Osteocyte (in vitro differentiated cells): ENCODE measurements around the gene SEMA3D. TPM values are rescaled to one million over a fixed set of nuclear protein-coding genes. Genes with fewer than 3 reads are reported as not detected.

Experiments used
- DNase-seq: peaks from one replicate; pipeline ENCODE4 v3.0.0; 2021; ENCODE audit warnings: mixed read lengths; ENCODE audit not compliant: unreplicated experiment; ENCODE audit errors: extremely low spot score
- H3K27ac Mint-ChIP-seq: one replicate; pipeline ENCODE4 v1.8.0; 2021; ENCODE audit warnings: mild to moderate bottlenecking, mixed read lengths; ENCODE audit not compliant: unreplicated experiment
- H3K27me3 Mint-ChIP-seq: one replicate; pipeline ENCODE4 v1.8.0; 2021; ENCODE audit warnings: mixed read lengths; ENCODE audit not compliant: unreplicated experiment
- H3K36me3 Mint-ChIP-seq: one replicate; pipeline ENCODE4 v1.8.0; 2021; ENCODE audit warnings: mixed read lengths; ENCODE audit not compliant: unreplicated experiment
- H3K4me1 Mint-ChIP-seq: one replicate; pipeline ENCODE4 v1.8.0; 2021; ENCODE audit warnings: mixed read lengths; ENCODE audit not compliant: unreplicated experiment
- H3K4me3 Mint-ChIP-seq: one replicate; pipeline ENCODE4 v1.8.0; 2021; ENCODE audit warnings: mild to moderate bottlenecking, moderate library complexity, mixed read lengths; ENCODE audit not compliant: unreplicated experiment
- H3K9me3 Mint-ChIP-seq: one replicate; pipeline ENCODE4 v1.8.0; 2021; ENCODE audit warnings: mixed read lengths; ENCODE audit not compliant: unreplicated experiment
- total RNA-seq: library from RNA; stranded (reverse); gene quantifications from 2 replicates; pipeline ENCODE4 v1.2.1, GENCODE V29; 2021
- TF ChIP-seq, protein P1 (sequence below): fragments of 200-600 bp; sonication (generic); IDR thresholded peaks from 2 replicates; pipeline ENCODE4 v1.5.0; 2021; ENCODE audit warnings: antibody characterized with exemption, mild to moderate bottlenecking, moderate library complexity

Gene SEMA3D
- total RNA-seq, 1 donor from 2014 or later = 18.6 TPM

- H3K27me3 Mint-ChIP-seq = no peaks in the 10 kb centered on the region
- peak overlapping the region; percentile 49 for H3K27ac Mint-ChIP-seq
- H3K36me3 Mint-ChIP-seq = no peaks in the 10 kb centered on the region
- DNase-seq = no peak
- no peaks in the 10 kb centered on the region for H3K9me3 Mint-ChIP-seq
- no peak overlapping the region for H3K4me3 Mint-ChIP-seq
- TF ChIP-seq, protein P1, sequence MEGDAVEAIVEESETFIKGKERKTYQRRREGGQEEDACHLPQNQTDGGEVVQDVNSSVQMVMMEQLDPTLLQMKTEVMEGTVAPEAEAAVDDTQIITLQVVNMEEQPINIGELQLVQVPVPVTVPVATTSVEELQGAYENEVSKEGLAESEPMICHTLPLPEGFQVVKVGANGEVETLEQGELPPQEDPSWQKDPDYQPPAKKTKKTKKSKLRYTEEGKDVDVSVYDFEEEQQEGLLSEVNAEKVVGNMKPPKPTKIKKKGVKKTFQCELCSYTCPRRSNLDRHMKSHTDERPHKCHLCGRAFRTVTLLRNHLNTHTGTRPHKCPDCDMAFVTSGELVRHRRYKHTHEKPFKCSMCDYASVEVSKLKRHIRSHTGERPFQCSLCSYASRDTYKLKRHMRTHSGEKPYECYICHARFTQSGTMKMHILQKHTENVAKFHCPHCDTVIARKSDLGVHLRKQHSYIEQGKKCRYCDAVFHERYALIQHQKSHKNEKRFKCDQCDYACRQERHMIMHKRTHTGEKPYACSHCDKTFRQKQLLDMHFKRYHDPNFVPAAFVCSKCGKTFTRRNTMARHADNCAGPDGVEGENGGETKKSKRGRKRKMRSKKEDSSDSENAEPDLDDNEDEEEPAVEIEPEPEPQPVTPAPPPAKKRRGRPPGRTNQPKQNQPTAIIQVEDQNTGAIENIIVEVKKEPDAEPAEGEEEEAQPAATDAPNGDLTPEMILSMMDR = no peak
- H3K4me1 Mint-ChIP-seq = peaks cover 12% of the 10 kb centered on the region
These were observed 91.0 kb downstream of the SEMA3D start for GRCh38 chr7:85095806-85096205.

- H3K36me3 Mint-ChIP-seq = no peaks in the 10 kb centered on the region
- H3K27me3 Mint-ChIP-seq = no peaks in the 10 kb centered on the region
- no peak overlapping the region for H3K27ac Mint-ChIP-seq
- DNase-seq = no peak
- TF ChIP-seq, protein P1 = no peak
- no peak overlapping the region for H3K4me3 Mint-ChIP-seq
- peaks cover 13% of the 10 kb centered on the region for H3K4me1 Mint-ChIP-seq
- H3K9me3 Mint-ChIP-seq = no peaks in the 10 kb centered on the region
These were observed 91.5 kb downstream of the SEMA3D start for GRCh38 chr7:85095366-85095765.

GRCh38 chr7:85094046-85094725, 92.7 kb downstream of the SEMA3D start:
- Mint-ChIP-seq H3K4me3 (no peak overlapping the region), H3K27me3 (no peaks in the 10 kb centered on the region), H3K27ac (peak overlapping the region; percentile 2), H3K9me3 (no peaks in the 10 kb centered on the region), H3K4me1 (peaks cover 13% of the 10 kb centered on the region), H3K36me3 (no peaks in the 10 kb centered on the region)
- DNase-seq = no peak
- TF ChIP-seq, protein P1 = no peak

GRCh38 chr7:85091565-85091928, 95.3 kb downstream of the SEMA3D start:
- DNase-seq = no peak
- H3K9me3 Mint-ChIP-seq = no peaks in the 10 kb centered on the region
- H3K4me3 Mint-ChIP-seq = no peak overlapping the region
- no peaks in the 10 kb centered on the region for H3K36me3 Mint-ChIP-seq
- H3K4me1 Mint-ChIP-seq = peaks cover 10% of the 10 kb centered on the region
- TF ChIP-seq, protein P1 = no peak
- H3K27ac Mint-ChIP-seq = no peak overlapping the region
- H3K27me3 Mint-ChIP-seq = no peaks in the 10 kb centered on the region

DNA sequence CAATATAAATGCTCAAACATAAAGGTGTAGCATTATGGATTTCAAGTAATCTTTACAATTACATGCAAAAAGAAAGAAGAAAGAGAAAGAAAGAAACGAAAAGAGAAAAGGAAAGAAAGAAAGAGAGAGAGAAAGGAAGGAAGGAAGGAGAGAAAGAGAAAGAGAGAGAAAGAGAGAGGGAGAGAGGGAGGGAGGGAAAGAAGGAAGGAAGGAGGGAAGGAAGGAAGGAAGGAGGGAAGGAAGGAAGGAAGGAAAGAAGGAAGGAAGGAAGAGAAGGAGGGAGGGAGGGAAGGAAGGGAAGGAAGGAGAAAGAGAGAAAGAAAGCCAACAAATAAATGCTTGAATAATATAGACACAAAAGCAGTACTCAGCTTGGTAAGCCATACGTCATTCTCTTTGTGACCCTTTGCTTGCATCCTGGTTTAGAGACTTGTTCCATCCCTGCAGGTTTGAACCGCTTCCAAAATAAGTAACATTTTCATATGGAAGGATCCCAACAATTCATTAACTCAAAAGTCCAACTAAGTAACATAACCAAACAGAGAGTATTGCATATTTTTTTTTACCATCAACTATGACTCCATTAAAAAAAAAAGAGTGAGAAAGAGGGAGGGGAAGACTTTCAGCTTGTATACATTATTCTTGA, 95.8 kb downstream of the SEMA3D start:
- no peak for DNase-seq
- TF ChIP-seq, protein P1 = no peak
- Mint-ChIP-seq H3K4me3 (no peak overlapping the region), H3K36me3 (no peaks in the 10 kb centered on the region), H3K27me3 (no peaks in the 10 kb centered on the region), H3K27ac (no peak overlapping the region), H3K4me1 (peaks cover 6% of the 10 kb centered on the region), H3K9me3 (no peaks in the 10 kb centered on the region)
